Stimulated activated CD4-positive, alpha-beta T cell treated with anti-CD3 and anti-CD28 coated beads, Interleukin-4, amount 100 ng/mL, for 4 hours (primary cell): ENCODE data around the gene ZNF688.
"Not testable (repeated sequence)": the region's sequence is repeated elsewhere in the genome, so short reads cannot be mapped to it uniquely, and the experiment has no call there.

Experiments
- DNase-seq, 2 experiments: peaks; one replicate each; pipeline ENCODE4 v3.0.0-alpha.2; 2020

The ZNF688 gene

GRCh38 chr16:30571445-30572322 is at the start of gene ZNF688:
Gene ZNF688, minus strand, starts transcription at chr16:30571714. Its CDS starts 85 bp downstream, at chr16:30571629.
- DNase-seq, result peak; percentile 85 to 97

DNA sequence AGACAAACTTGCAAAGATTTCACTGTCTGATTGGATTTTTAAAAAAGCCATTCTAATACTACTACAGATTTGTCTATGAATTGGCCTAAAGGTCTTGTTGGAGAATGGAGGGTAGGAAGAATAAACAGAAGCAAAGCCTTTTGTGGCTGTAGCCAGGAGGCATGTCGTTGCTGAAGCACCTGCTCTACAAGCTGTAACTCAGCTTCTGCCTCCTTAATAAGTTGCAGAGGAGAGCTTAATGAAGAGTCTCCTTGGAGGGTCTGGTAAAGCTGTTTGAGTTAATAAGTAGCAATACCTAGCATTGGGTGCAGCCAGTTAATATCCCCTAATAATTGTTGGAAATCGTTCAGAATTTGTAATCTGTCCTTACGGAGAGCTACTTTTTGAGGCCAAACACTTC is 48.7 kb upstream of the ZNF688 start:
- DNase-seq, result no peak

DNA sequence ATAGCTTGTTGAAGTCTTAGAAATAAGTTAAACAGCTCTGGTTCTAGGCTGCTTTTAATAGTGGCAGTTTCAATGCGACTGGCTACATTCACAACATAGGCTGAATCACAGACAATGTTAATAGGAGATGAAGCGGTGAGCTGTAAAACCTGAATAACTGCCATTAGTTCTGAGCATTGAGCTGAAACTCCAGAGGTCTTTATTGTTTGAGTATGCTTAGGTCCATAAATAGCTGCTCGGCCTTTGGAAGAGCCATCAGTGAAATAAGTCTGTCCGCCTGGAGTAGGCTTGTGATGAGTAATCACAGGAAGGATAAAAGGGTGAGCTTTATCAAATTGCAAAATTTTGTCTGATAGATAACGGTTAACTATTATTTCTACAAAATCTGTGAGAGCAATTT is 48.1 kb upstream of the ZNF688 start:
- DNase-seq, result no peak

GRCh38 chr16:30619202-30619601 is 47.7 kb upstream of the ZNF688 start:
- no peak for DNase-seq

GRCh38 chr16:30615358-30616091 is 44.0 kb upstream of the ZNF688 start:
- DNase-seq, result peak; percentile 42 to 50

DNA sequence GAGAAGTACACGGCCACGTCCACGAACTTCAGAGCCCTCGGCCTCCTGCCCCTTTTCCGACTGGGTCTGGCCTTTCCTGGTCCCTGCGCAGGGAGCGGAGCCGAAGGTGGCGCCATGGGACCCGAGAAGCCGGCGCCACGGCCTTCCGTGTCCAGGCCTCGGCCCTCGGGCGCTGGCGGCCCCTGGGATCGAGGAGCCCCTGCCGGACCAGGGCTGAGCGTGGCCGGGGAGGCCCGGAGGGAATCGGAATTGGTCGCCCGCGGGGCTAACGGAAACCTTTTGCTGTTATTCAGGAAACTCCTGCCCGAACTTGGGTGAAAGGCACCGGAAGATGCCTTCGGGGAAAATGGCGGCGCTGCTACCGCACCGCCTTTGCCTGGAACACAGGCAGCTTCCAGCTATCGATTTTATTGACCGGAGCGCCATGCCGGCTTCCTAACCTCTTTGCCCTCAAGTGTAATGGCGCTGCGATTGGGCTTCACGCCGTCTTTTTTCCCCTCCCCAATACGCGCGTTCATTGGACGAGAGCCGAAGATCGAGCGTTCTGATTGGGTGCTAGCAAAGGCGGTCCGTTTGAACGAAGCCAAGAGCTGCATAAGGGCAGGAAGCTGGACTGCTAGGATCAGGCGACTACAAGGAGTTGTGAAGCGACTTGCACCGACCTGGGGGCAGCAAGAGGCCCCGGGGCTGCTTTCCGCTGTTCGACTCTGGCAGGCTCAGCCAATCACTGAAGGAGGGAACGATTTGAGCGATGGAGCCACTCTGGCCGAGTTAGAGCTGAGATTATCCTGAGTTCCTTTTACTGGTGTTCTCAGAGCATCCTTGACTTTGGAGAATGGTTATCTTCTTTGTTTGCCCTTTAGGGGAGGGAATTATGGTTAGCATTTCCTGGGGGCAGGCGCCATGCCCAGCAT is 38.7 kb upstream of the ZNF688 start, which contains the start of gene ZNF689:
TSS of gene ZNF689 (minus strand) at position 464 of the 914 bp plus-strand sequence. CDS start at position 116, 348 bp downstream.
- DNase-seq, result peak; percentile 87 to 93

- DNase-seq, result peak; percentile 14 to 51
These were observed 37.8 kb upstream of the ZNF688 start for GRCh38 chr16:30609002-30609925.

- DNase-seq, result no peak
These were observed 34.5 kb upstream of the ZNF688 start for GRCh38 chr16:30606004-30606403.

DNA sequence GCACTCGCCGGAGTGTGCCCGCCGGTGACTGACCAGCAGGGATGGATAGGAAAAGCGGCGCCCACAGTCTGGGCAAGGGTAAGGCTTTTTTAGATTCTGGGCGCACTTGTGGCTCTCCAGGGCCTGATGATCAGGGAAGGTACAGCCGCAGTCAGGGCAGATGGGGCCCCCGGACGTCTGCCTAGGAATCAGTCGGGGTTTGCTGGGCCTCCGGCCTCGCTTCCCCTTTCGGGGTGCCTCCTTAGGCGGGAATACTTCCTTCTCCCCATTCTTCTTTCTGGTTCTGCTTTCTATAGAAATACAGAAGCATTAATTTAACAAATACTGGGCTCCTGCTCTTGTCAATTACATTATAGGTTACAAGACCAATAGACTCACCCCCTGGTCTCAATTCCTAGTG is 33.6 kb upstream of the ZNF688 start:
- no peak for DNase-seq

DNA sequence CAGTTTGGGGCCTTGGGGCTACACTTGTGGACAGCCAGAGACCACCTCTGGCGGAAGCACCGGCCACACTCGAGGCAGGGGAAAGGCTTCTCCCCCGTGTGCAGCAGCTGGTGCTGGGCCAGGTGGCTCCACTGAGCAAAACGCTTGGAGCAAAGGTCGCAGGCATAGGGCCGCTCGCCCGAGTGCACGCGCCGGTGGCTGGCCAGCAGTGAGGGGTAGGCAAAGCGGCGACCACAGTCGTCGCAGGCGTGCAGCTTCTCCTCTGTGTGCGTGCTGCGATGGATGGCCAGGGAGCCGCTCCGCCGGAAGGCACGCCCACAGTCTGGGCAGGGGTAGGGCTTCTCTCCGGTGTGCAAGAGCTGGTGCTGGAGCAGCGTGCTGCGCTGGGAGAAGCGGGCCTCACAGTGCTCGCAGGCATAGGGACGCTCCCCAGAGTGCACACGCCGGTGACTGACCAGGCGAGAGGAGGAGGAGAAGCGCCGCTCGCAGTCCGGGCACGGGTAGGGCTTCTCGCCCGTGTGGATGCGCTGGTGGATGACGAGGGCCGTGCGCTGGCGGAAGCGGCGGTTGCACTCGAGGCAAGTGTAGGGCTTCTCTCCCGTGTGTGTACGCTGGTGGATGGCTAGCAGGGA is 32.9 kb upstream of the ZNF688 start:
- DNase-seq, result no peak

DNA sequence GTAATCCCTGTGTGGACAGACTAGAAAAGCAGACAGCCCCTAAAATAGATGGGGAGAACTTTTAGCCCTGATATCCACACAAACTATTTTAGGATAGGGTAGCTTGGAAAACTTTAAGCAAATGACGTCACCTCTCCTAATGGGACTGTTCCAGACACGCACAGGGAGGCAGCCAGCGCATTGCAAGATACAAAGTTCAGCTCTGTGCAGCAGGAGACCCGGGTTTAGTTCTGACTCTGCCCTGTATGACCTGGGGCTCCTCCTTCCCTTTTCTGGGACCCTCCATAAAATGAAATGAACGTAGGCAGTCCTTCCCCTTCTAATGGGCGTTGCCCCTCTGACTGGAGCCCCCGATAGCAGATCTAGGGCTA is 32.4 kb upstream of the ZNF688 start:
- no peak for DNase-seq

DNA sequence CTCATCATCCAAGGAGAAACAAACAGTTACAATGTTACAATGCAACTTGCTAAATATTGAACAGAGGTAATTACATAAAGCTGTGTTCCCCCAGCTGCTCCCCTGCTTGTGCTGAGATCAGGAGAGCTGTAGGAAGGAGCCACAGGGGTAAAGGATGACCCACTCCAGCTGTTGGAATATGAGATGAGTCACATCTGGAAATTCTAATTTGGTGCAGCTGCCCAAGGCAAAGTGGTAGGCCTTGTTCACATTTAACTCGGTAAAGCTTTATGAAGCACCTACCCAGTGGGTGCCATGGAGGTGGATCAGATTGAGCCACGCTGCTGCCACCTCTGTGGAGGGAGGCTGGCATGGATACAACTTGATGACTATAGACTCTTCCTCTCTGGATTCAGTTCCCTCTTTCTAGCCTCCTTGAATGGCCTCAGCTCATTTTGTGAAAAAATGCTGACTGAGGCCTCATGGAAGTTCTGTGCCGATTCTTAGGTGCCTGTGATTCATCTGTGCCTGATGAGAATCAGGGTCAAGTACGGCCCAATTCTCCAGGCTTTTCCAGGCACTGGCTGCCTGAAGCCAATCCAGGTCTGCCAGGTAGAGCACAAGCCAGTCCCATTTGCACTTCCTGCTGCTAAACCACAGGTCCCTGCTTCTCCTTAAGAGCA is 31.2 kb upstream of the ZNF688 start:
- no peak for DNase-seq

DNA sequence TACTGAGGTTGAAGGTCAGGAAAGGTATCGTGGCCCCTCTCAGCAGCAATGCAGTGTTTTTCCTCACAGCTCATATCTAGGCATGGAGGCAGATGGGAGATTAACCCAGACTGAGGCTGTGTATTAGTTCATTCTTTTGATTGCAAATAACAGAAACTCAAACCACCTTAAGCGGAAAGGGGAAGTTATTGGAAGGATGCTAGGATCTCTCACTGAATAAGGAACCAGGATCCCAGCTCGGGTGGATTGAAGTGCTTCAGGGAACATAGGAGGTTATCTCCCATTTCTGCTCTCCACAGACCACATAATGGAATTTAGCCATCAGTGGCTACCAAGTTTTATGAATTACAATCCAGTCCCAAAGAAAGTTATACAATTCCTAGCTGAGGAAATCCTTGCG is 30.5 kb upstream of the ZNF688 start:
- DNase-seq, result no peak

GRCh38 chr16:30600929-30601328 is 29.4 kb upstream of the ZNF688 start:
- DNase-seq, result no peak

DNA sequence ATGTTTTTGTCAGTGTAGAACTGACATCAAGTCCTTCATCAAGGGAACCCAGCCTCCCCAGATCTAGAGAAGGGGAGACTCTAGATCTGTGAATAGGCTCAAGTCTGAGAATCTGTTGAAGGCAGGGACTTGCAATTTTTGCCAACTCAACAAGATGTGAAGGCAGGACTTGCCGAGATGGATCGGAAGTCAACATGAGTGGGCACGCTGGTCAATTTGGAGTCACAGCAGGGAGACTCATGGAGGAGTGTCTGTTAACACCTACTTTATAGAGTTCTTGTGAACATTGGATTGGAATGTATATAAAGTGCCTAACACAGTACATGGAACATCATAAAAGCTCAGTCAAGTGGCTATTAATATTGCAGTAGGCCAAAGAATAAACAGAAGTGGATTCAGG is 28.7 kb upstream of the ZNF688 start:
- DNase-seq, result no peak

DNA sequence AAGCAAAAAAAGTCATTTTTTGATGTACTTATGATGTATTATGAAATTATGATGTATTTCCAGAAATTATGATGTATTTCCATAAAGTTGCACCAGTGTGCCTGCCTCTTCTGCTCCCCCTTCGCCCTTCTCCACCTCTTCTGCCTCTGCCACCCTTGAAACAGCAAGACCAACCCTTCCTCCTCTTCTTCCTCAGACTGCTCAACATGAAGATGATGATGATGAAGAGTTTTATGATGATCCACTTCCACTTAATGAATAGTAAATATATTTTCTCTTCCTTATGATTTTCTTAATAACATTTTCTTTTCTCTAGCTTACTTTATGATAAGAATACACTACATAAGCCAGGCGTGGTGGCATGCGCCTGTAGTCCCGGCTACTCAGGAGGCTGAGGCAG is 21.4 kb upstream of the ZNF688 start:
- no peak for DNase-seq

DNA sequence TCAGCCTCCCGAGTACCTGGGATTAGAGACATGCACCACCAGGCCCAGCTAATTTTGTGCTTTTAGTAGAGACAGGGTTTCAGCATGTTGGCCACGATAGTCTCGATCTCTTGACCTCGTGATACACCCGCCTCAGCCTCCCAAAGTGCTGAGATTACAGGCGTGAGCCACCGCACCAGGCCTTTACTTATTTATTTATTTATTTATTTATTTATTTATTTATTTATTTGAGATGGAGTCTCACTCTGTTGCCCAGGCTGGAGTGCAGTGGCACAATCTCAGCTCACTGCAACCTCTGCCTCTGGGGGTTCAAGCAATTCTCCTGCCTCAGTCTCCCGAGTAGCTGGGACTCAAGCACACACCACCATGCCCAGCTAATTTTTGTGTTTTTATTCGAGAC is 19.4 kb upstream of the ZNF688 start:
- not testable (repeated sequence) for DNase-seq

GRCh38 chr16:30589582-30589981 is 18.1 kb upstream of the ZNF688 start:
- not testable (repeated sequence) for DNase-seq

GRCh38 chr16:30588651-30589050 is 17.1 kb upstream of the ZNF688 start:
- DNase-seq, result no peak

GRCh38 chr16:30585400-30586191 is 14.1 kb upstream of the ZNF688 start, which contains the start of gene ZNF785:
Gene ZNF785, minus strand, starts transcription at chr16:30585697. Its CDS starts 86 bp downstream, at chr16:30585611.
- peak; percentile 77 to 93 for DNase-seq
